HEK293 (cell line): ENCODE data around the gene COL13A1.

Experiments used
- CTCF ChIA-PET: fragments of 350-600 bp; formaldehyde crosslinking; extraction: SDS; loops from one replicate; lab custom pipeline; 2021; ENCODE audit warnings: antibody characterized with exemption; lab: Yijun Ruan, JAX
- POLR2A ChIA-PET: fragments of 300-600 bp; formaldehyde crosslinking; extraction: SDS; loops from one replicate; lab custom pipeline; 2020; ENCODE audit warnings: antibody characterized with exemption, inconsistent platforms; lab: Yijun Ruan, JAX
- H3K27ac ChIP-seq: fragments of 200-500 bp; sonication (Bioruptor generic); 2 replicates; pipeline ENCODE4 v1.5.1; 2014; ENCODE audit warnings: low read depth, low read length, control low read depth, inconsistent platforms; ENCODE audit errors: extremely low read depth
- H3K36me3 ChIP-seq, 2 experiments: fragments of 200-500 bp in 1 of 2; sonication (Bioruptor generic) in 1 of 2; 1 replicate in 1 of 2; 2 replicates in 1 of 2; pipeline ENCODE4 v1.5.1; 2014 to 2017; ENCODE audit warnings: inconsistent platforms in 2 of 2, low read length in 2 of 2; ENCODE audit not compliant: control insufficient read depth in 2 of 2, insufficient read depth in 1 of 2
- H3K4me1 ChIP-seq: fragments of 200-500 bp; sonication (Bioruptor generic); 2 replicates; pipeline ENCODE4 v1.5.1; 2014; ENCODE audit warnings: mild to moderate bottlenecking, low read length, inconsistent platforms; ENCODE audit not compliant: control insufficient read depth, insufficient read depth
- H3K4me3 ChIP-seq: 2 replicates; pipeline ENCODE4 v1.5.1; 2011; ENCODE audit warnings: low read depth, mild to moderate bottlenecking, control low read depth, low read length, moderate library complexity
- H3K9me3 ChIP-seq: fragments of 200-500 bp; sonication (Bioruptor generic); 2 replicates; pipeline ENCODE4 v1.5.1; 2014; ENCODE audit warnings: low read depth, low read length, inconsistent platforms; ENCODE audit not compliant: control insufficient read depth, insufficient read depth
- ELK4 ChIP-seq: IDR thresholded peaks from 2 replicates; pipeline ENCODE4 v1.6.1; 2011; ENCODE audit warnings: mild to moderate bottlenecking, low read depth, low read length, borderline replicate concordance
- GLI2 ChIP-seq: fragments of 450-650 bp; formaldehyde crosslinking; IDR thresholded peaks from 2 replicates; pipeline ENCODE4; 2017; ENCODE audit warnings: missing biosample characterization, missing genetic modification characterization, low read depth, borderline replicate concordance
- HOXC10 ChIP-seq: sonication (generic); formaldehyde crosslinking; IDR thresholded peaks from 2 replicates; pipeline ENCODE4 v1.8.1; 2023; ENCODE audit warnings: mild to moderate bottlenecking, missing genetic modification reagents
- KLF1 ChIP-seq: fragments of 450-650 bp; formaldehyde crosslinking; IDR thresholded peaks from 2 replicates; pipeline ENCODE4 v1.5.1; 2016; ENCODE audit warnings: missing biosample characterization, missing genetic modification characterization
- RBAK ChIP-seq: fragments of 450-650 bp; formaldehyde crosslinking; IDR thresholded peaks from 2 replicates; pipeline ENCODE4 v1.5.1; 2016; ENCODE audit warnings: missing biosample characterization, missing genetic modification characterization
- SCRT2 ChIP-seq: fragments of 450-650 bp; formaldehyde crosslinking; IDR thresholded peaks from 2 replicates; pipeline ENCODE4 v1.5.1; 2016; ENCODE audit warnings: missing biosample characterization, missing genetic modification characterization
- WT1 ChIP-seq: fragments of 450-650 bp; formaldehyde crosslinking; IDR thresholded peaks from 2 replicates; pipeline ENCODE4 v1.5.1; 2016; ENCODE audit warnings: missing biosample characterization, missing genetic modification characterization
- ZBTB20 ChIP-seq: fragments of 450-650 bp; formaldehyde crosslinking; IDR thresholded peaks from 2 replicates; pipeline ENCODE4 v1.5.1; 2016; ENCODE audit warnings: missing biosample characterization, missing genetic modification characterization
- ZEB2 ChIP-seq: fragments of 450-650 bp; formaldehyde crosslinking; IDR thresholded peaks from 2 replicates; pipeline ENCODE4 v1.5.1; 2016; ENCODE audit warnings: missing biosample characterization, missing genetic modification characterization
- ZNF138 ChIP-seq: fragments of 450-650 bp; formaldehyde crosslinking; IDR thresholded peaks from 2 replicates; pipeline ENCODE4 v1.5.1; 2016; ENCODE audit warnings: missing biosample characterization, missing genetic modification characterization, borderline replicate concordance
- ZNF18 ChIP-seq: fragments of 450-650 bp; formaldehyde crosslinking; IDR thresholded peaks from 2 replicates; pipeline ENCODE4 v1.5.1; 2016; ENCODE audit warnings: missing biosample characterization, missing genetic modification characterization
- ZNF223 ChIP-seq: fragments of 450-650 bp; formaldehyde crosslinking; IDR thresholded peaks from 2 replicates; pipeline ENCODE4 v1.5.1; 2016; ENCODE audit warnings: missing biosample characterization, missing genetic modification characterization
- ZNF354C ChIP-seq: fragments of 450-650 bp; formaldehyde crosslinking; IDR thresholded peaks from 2 replicates; pipeline ENCODE4 v1.5.1; 2016; ENCODE audit warnings: missing biosample characterization, missing genetic modification characterization, low read depth, borderline replicate concordance
- ZNF37A ChIP-seq: fragments of 450-650 bp; IDR thresholded peaks from 2 replicates; pipeline ENCODE4 v1.5.1; 2018; ENCODE audit warnings: missing biosample characterization, missing genetic modification characterization
- ZNF391 ChIP-seq: fragments of 450-650 bp; formaldehyde crosslinking; IDR thresholded peaks from 2 replicates; pipeline ENCODE4 v1.5.1; 2016; ENCODE audit warnings: low read depth, missing biosample characterization, missing genetic modification characterization, borderline replicate concordance
- ZNF549 ChIP-seq: fragments of 450-650 bp; IDR thresholded peaks from 2 replicates; pipeline ENCODE4 v1.5.1; 2018; ENCODE audit warnings: missing biosample characterization, missing genetic modification characterization, mild to moderate bottlenecking, inconsistent platforms, moderate library complexity
- ZNF571 ChIP-seq: fragments of 450-650 bp; formaldehyde crosslinking; IDR thresholded peaks from 2 replicates; pipeline ENCODE4 v1.5.0; 2017; ENCODE audit warnings: missing biosample characterization, missing genetic modification characterization
- ZNF621 ChIP-seq: fragments of 450-650 bp; formaldehyde crosslinking; IDR thresholded peaks from 2 replicates; pipeline ENCODE4 v1.5.1; 2017; ENCODE audit warnings: missing biosample characterization, missing genetic modification characterization
- ZNF626 ChIP-seq: fragments of 450-650 bp; sonication (Bioruptor Pico); formaldehyde crosslinking; IDR thresholded peaks from 2 replicates; pipeline ENCODE4 v1.5.1; 2018; ENCODE audit warnings: missing biosample characterization, missing genetic modification characterization, inconsistent platforms
- ZNF654 ChIP-seq: fragments of 450-650 bp; formaldehyde crosslinking; IDR thresholded peaks from 2 replicates; pipeline ENCODE4 v1.5.1; 2016; ENCODE audit warnings: low read depth, missing biosample characterization, missing genetic modification characterization
- ZNF791 ChIP-seq: fragments of 450-650 bp; formaldehyde crosslinking; IDR thresholded peaks from 2 replicates; pipeline ENCODE4 v1.5.1; 2016; ENCODE audit warnings: missing biosample characterization, missing genetic modification characterization
- ZSCAN23 ChIP-seq: fragments of 450-650 bp; formaldehyde crosslinking; IDR thresholded peaks from 2 replicates; pipeline ENCODE4 v1.5.1; 2016; ENCODE audit warnings: missing biosample characterization, missing genetic modification characterization
- TF ChIP-seq, protein P1 (sequence below): fragments of 450-650 bp; formaldehyde crosslinking; IDR thresholded peaks from 2 replicates; pipeline ENCODE4 v1.5.1; 2016; ENCODE audit warnings: missing biosample characterization, missing genetic modification characterization
- TF ChIP-seq, protein P2 (sequence below): fragments of 450-650 bp; formaldehyde crosslinking; IDR thresholded peaks from 2 replicates; pipeline ENCODE4 v1.5.1; 2017; ENCODE audit warnings: missing biosample characterization, missing genetic modification characterization
- TF ChIP-seq, protein P3 (sequence below): fragments of 450-650 bp; IDR thresholded peaks from 2 replicates; pipeline ENCODE4 v1.5.1; 2018; ENCODE audit warnings: missing biosample characterization, mild to moderate bottlenecking, missing genetic modification characterization

The COL13A1 gene

DNA sequence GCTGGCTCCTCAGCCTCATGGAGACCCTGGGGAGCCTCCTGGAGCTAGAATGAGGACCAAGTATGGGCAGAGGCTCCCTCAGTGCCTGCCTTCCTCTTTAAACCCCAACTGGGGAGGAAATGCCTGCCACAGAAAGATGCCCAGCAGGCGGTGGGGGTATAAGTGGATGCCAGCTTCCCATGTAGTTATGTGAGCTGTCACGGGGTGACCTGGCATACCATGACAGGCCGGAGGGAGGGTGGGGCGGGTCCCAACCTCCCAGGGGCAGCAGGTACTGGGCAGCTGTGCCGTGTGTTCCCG is 35.0 kb downstream of the COL13A1 start:
- CTCF ChIA-PET = interaction anchor here (0.6 to 1.2 kb wide), 4 partner anchors 9 to 138 kb away, joined by 3 to 5 read pairs (median 3); no protein-coding TSS in a partner anchor
- no peak for TF ChIP-seq ZBTB20
- TF ChIP-seq SCRT2 (tag by site-specific recombination) = no peak
- no peak for TF ChIP-seq ZNF549
- no peak for TF ChIP-seq ZNF654 (tag by site-specific recombination)
- no peak for TF ChIP-seq ZEB2 (tag by site-specific recombination)
- TF ChIP-seq KLF1 (tag by site-specific recombination) = no peak
- no peak for TF ChIP-seq GLI2 (tag by site-specific recombination)
- TF ChIP-seq HOXC10 (CRISPR knock-in tag) = no peak
- no peak for TF ChIP-seq ZNF138 (tag by site-specific recombination)
- TF ChIP-seq ZNF791 (tag by site-specific recombination) = no peak
- no peak for TF ChIP-seq ZNF626 (tag by site-specific recombination)
- Histone ChIP-seq H3K9me3 (no peaks in the 10 kb centered on the region), H3K4me3 (no peak overlapping the region), H3K36me3 (no peaks in the 10 kb centered on the region), H3K27ac (no peak overlapping the region), H3K4me1 (no peaks in the 10 kb centered on the region)
- POLR2A ChIA-PET = no interaction called here

DNA sequence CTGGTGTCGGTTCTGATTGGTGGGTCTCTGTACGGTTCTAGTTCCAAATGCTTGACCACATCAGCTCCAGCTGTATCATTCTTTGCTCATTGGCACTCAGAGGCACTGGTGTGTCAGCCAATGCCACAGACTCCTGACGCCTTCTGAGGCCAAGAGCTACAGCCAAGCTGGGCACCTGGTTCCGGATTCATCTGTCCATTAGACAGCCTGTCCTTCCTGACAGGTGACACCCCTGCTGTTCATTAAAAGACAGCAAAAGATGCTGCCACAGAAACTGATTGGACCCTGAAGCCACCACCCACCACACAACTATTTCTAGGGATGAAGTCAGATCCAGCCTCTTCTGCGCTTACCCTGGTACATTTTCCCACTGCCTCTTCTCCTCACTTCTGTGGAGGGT is 35.6 kb downstream of the COL13A1 start:
- H3K27ac ChIP-seq = no peak overlapping the region
- CTCF ChIA-PET = interaction anchor here (0.7 to 1.2 kb wide), 3 partner anchors 10 to 138 kb away, joined by 3 to 5 read pairs (median 3); no protein-coding TSS in a partner anchor
- TF ChIP-seq, protein P1, sequence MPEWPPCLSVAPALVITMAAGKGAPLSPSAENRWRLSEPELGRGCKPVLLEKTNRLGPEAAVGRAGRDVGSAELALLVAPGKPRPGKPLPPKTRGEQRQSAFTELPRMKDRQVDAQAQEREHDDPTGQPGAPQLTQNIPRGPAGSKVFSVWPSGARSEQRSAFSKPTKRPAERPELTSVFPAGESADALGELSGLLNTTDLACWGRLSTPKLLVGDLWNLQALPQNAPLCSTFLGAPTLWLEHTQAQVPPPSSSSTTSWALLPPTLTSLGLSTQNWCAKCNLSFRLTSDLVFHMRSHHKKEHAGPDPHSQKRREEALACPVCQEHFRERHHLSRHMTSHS (tag by site-specific recombination) = no peak
- TF ChIP-seq ZNF391 (tag by site-specific recombination) = no peak
- TF ChIP-seq ZNF223 = no peak
- no peak for TF ChIP-seq ZNF621 (tag by site-specific recombination)

GRCh38 chr10:69838418-69838817 is 36.7 kb downstream of the COL13A1 start:
- ChIA-PET CTCF (interaction anchor here (0.6 kb wide), 2 partner anchors 12 to 39 kb away, joined by 3 to 4 read pairs; no protein-coding TSS in a partner anchor), POLR2A (no interaction called here)
- no peak overlapping the region for H3K4me3 ChIP-seq
- H3K36me3 ChIP-seq = no peaks in the 10 kb centered on the region
- H3K9me3 ChIP-seq = no peaks in the 10 kb centered on the region
- no peaks in the 10 kb centered on the region for H3K4me1 ChIP-seq
- H3K27ac ChIP-seq = no peak overlapping the region
- TF ChIP-seq ZNF18 (tag by site-specific recombination) (no peak), ZNF354C (tag by site-specific recombination) (no peak), ZSCAN23 (tag by site-specific recombination) (no peak), ELK4 (no peak), ZNF571 (no peak), ZBTB20 (no peak), WT1 (tag by site-specific recombination) (no peak), RBAK (tag by site-specific recombination) (no peak), ZNF37A (tag by site-specific recombination) (no peak)
- TF ChIP-seq, protein P2, sequence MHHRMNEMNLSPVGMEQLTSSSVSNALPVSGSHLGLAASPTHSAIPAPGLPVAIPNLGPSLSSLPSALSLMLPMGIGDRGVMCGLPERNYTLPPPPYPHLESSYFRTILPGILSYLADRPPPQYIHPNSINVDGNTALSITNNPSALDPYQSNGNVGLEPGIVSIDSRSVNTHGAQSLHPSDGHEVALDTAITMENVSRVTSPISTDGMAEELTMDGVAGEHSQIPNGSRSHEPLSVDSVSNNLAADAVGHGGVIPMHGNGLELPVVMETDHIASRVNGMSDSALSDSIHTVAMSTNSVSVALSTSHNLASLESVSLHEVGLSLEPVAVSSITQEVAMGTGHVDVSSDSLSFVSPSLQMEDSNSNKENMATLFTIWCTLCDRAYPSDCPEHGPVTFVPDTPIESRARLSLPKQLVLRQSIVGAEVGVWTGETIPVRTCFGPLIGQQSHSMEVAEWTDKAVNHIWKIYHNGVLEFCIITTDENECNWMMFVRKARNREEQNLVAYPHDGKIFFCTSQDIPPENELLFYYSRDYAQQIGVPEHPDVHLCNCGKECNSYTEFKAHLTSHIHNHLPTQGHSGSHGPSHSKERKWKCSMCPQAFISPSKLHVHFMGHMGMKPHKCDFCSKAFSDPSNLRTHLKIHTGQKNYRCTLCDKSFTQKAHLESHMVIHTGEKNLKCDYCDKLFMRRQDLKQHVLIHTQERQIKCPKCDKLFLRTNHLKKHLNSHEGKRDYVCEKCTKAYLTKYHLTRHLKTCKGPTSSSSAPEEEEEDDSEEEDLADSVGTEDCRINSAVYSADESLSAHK = no peak
- TF ChIP-seq, protein P3, sequence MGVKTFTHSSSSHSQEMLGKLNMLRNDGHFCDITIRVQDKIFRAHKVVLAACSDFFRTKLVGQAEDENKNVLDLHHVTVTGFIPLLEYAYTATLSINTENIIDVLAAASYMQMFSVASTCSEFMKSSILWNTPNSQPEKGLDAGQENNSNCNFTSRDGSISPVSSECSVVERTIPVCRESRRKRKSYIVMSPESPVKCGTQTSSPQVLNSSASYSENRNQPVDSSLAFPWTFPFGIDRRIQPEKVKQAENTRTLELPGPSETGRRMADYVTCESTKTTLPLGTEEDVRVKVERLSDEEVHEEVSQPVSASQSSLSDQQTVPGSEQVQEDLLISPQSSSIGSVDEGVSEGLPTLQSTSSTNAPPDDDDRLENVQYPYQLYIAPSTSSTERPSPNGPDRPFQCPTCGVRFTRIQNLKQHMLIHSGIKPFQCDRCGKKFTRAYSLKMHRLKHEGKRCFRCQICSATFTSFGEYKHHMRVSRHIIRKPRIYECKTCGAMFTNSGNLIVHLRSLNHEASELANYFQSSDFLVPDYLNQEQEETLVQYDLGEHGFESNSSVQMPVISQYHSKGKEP (tag by site-specific recombination) = no peak

More for the DNA sequence above, 35.6 kb downstream of the COL13A1 start:
- Histone ChIP-seq H3K36me3 (no peaks in the 10 kb centered on the region), H3K9me3 (no peaks in the 10 kb centered on the region), H3K4me1 (no peaks in the 10 kb centered on the region), H3K4me3 (no peak overlapping the region)
- POLR2A ChIA-PET = no interaction called here
